Uterus (tissue), 4 donors: Measurements from ENCODE around the gene SPECC1. TPM values are rescaled to one million over a fixed set of nuclear protein-coding genes. Genes with fewer than 3 reads are reported as not detected.

Experiments used
- DNase-seq, 2 donors: peaks; one replicate each; pipeline ENCODE4 v3.0.0-alpha.2; 2019 to 2020
- H3K27ac ChIP-seq, 2 donors: fragments of 200-600 bp; sonication (generic); 1 replicate in 1 of 2; 2 replicates in 1 of 2; pipeline ENCODE4 v1.5.1; 2016 to 2018
- H3K27me3 ChIP-seq, 2 donors: fragments of 200-600 bp; sonication (generic); one replicate each; pipeline ENCODE4 v1.5.1; 2018 to 2019; ENCODE audit warnings: control low read depth in 1 of 2
- H3K36me3 ChIP-seq, 2 donors: fragments of 200-600 bp; sonication (generic); one replicate each; pipeline ENCODE4 v1.5.1; 2019; ENCODE audit warnings: control low read depth in 1 of 2
- H3K4me1 ChIP-seq, 2 donors: fragments of 200-600 bp; sonication (generic); one replicate each; pipeline ENCODE4 v1.5.1; 2018 to 2019; ENCODE audit warnings: control low read depth in 1 of 2
- H3K4me3 ChIP-seq, 2 donors: fragments of 200-600 bp; sonication (generic); 1 replicate in 1 of 2; 2 replicates in 1 of 2; pipeline ENCODE4 v1.5.1; 2018 to 2019; ENCODE audit warnings: mild to moderate bottlenecking in 1 of 2
- H3K9me3 ChIP-seq, 2 donors: fragments of 200-600 bp; sonication (generic); one replicate each; pipeline ENCODE4 v1.5.1; 2019; ENCODE audit warnings: control low read depth in 1 of 2
- POLR2A ChIP-seq, 2 donors: fragments of 450-650 bp; IDR thresholded peaks; one replicate each; pipeline ENCODE4 v1.6.1; 2016; ENCODE audit warnings: antibody characterized with exemption in 2 of 2, mild to moderate bottlenecking in 1 of 2, moderate library complexity in 1 of 2
- intact Hi-C: fragments of 100-400 bp; cut with DNase I; formaldehyde crosslinking; loops from one replicate; pipeline ENCODE4 v1.15.1; 2023; ENCODE audit warnings: low total_unique reads
- total RNA-seq, 4 donors: library from RNA; depleted of rRNA in 3 of 4; stranded (reverse); fragments of >200 nt in 3 of 4; gene quantifications; one replicate each; pipeline versions ENCODE4 v1.1.0 to v1.2.4, GENCODE V29; 2014 to 2023
- TF ChIP-seq, protein P1 (sequence below), 4 experiments: fragments of 200-600 bp in 2 of 4; fragments of 450-650 bp in 2 of 4; sonication (generic) in 2 of 4; IDR thresholded peaks; one replicate each; pipeline ENCODE4 v1.5.1; 2016 to 2019; ENCODE audit warnings: antibody characterized with exemption in 4 of 4, mild to moderate bottlenecking in 2 of 4, moderate library complexity in 1 of 4
- donor health status: DM: yes; HTN: yes; CAD: no.

Gene SPECC1
- total RNA-seq, 4 donors from 2014 or later = 22.6 to 63.0 (median 44.0) TPM

DNA sequence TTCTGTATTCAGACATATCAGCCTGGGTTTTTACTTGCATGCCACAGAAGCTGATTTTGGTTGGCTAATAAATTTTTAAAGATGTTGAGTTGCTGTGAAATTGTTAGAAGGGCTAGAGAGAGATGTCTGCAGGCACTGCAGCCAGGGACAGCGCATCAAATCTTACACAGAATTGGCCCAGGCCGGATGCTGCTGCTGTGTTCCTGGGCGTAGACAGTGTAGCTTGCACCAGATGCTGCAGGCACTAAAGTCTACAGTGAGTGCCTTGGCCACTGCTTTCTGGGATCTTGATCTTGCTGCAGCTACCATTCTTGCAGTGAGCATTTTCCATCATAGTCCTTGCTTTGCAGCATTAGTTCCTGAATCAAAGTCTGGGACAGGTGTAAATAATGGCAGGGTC lies 169.9 kb downstream of the SPECC1 start:
- DNase-seq = no peak
- intact Hi-C loops = no loop called here
- H3K27me3 ChIP-seq = no peaks in the 10 kb centered on the region
- H3K4me3 ChIP-seq = no peak overlapping the region
- no peaks in the 10 kb centered on the region for H3K4me1 ChIP-seq
- no peak for TF ChIP-seq POLR2A (IDR thresholded peaks at IDR 0.05)
- TF ChIP-seq, protein P1, sequence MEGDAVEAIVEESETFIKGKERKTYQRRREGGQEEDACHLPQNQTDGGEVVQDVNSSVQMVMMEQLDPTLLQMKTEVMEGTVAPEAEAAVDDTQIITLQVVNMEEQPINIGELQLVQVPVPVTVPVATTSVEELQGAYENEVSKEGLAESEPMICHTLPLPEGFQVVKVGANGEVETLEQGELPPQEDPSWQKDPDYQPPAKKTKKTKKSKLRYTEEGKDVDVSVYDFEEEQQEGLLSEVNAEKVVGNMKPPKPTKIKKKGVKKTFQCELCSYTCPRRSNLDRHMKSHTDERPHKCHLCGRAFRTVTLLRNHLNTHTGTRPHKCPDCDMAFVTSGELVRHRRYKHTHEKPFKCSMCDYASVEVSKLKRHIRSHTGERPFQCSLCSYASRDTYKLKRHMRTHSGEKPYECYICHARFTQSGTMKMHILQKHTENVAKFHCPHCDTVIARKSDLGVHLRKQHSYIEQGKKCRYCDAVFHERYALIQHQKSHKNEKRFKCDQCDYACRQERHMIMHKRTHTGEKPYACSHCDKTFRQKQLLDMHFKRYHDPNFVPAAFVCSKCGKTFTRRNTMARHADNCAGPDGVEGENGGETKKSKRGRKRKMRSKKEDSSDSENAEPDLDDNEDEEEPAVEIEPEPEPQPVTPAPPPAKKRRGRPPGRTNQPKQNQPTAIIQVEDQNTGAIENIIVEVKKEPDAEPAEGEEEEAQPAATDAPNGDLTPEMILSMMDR (IDR thresholded peaks at IDR 0.05) = no peak
- H3K9me3 ChIP-seq = no peaks in the 10 kb centered on the region
- H3K27ac ChIP-seq = no peak overlapping the region
- no peaks in the 10 kb centered on the region for H3K36me3 ChIP-seq

DNA sequence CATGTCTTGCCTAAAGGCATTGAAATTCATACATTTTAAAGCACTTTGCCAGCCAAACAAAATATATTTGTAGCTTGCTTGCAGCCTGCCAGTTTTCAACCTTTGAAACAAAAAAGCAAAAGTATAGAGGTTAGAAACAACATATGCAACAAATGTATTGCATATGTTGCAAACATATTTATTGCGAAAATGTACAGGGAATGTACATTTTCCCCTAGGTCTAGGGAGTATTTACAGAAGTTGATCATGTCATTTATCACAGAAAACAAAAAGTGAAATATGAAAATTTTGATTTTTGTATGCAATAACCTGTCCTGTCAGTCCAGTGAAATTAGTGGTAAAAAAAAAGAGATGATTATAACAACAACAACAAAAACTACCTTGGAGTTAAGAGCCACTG lies 171.5 kb downstream of the SPECC1 start:
- Histone ChIP-seq H3K4me1 (no peaks in the 10 kb centered on the region), H3K4me3 (no peak overlapping the region), H3K36me3 (no peaks in the 10 kb centered on the region), H3K27ac (no peak overlapping the region), H3K27me3 (no peaks in the 10 kb centered on the region), H3K9me3 (no peaks in the 10 kb centered on the region)
- DNase-seq = no peak
- intact Hi-C loops = no loop called here
- no peak for TF ChIP-seq POLR2A (IDR thresholded peaks at IDR 0.05)
- TF ChIP-seq, protein P1 (IDR thresholded peaks at IDR 0.05) = no peak

DNA sequence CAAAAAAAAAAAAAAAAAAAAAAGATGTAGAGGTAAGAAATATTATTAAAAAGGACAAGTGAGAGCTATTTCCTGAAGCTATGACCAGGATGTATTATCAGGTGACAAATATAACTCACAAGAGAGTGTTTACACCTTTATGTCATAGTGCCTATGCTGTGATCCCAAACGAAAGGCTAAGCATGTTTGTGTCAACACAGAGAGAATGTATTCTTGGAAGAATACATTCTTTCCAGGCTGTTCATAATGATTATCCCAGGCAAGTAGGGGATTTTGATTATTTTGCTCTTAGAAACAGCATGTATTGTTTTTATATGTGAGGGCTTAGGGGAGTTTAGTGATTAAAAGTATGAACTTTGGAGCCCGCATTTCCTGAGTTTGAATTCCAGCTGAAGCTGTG lies 175.0 kb downstream of the SPECC1 start:
- intact Hi-C loops = no loop called here
- H3K27ac ChIP-seq = no peak overlapping the region
- H3K4me3 ChIP-seq = no peak overlapping the region

DNA sequence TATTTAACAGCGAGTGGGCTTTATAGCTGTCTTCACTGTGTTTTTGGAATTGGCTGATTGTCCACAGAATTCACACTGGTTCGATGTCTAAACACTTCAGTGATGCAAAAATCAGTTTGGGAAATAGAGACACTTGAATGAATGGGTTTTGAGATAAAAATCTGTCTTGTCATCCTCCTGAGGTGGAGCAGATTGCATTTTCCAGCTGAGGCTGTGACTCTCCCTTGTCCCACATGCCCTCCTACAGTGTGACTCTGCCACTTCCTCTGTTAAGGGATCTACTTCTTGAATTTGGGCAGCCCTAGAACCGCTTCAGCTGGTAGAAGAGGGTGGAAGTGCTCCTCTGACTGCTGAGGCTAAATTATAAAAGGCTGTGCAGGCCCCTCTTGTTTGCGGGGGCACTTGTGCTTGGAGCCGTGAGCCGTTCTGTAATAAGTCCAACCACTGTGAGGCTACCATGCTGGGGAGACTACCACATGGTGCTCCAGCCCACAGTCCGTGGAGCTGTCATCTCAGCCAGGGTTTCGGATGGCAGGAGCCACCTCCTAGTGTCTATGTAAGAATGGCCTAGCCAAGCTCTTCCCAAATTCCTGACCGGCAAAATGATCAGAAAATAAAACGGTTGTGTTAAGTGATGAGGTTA lies 175.9 kb downstream of the SPECC1 start:
- no peak overlapping the region for H3K4me3 ChIP-seq
- DNase-seq = no peak
- no peaks in the 10 kb centered on the region for H3K4me1 ChIP-seq
- no peaks in the 10 kb centered on the region for H3K27me3 ChIP-seq
- no peaks in the 10 kb centered on the region for H3K9me3 ChIP-seq
- TF ChIP-seq, protein P1 (IDR thresholded peaks at IDR 0.05) = no peak
- no peak for TF ChIP-seq POLR2A (IDR thresholded peaks at IDR 0.05)
- H3K36me3 ChIP-seq = no peaks in the 10 kb centered on the region
- no peak overlapping the region for H3K27ac ChIP-seq
- intact Hi-C loops = no loop called here

More for the DNA sequence above, 175.0 kb downstream of the SPECC1 start:
- Histone ChIP-seq H3K36me3 (no peaks in the 10 kb centered on the region), H3K27me3 (no peaks in the 10 kb centered on the region), H3K9me3 (no peaks in the 10 kb centered on the region), H3K4me1 (no peaks in the 10 kb centered on the region)
- TF ChIP-seq, protein P1 (IDR thresholded peaks at IDR 0.05) = no peak
- TF ChIP-seq POLR2A (IDR thresholded peaks at IDR 0.05) = no peak
- no peak for DNase-seq

DNA sequence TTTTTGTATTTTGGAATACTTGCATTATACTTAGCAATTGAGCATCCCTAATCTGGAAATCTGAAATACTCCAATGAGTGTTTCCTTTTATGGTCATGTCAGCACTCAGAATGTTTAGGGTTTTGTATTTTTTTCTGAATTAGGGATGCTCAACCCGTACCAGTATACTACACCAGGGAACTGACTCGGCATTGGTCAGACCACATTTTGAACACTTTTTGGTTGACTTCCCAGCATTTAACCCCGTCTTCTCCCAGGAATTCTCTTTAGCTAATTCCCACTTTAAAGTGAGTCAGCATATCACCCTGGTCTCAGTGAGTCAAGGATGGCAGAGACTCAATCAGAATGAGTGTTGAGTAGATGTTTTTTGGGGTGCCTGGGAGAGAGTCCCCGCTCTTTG lies 177.9 kb downstream of the SPECC1 start:
- Histone ChIP-seq H3K4me1 (peaks cover 0 to 5% of the 10 kb centered on the region in 2 donors), H3K9me3 (no peaks in the 10 kb centered on the region), H3K36me3 (no peaks in the 10 kb centered on the region), H3K27ac (no peak overlapping the region), H3K27me3 (no peaks in the 10 kb centered on the region), H3K4me3 (no peak overlapping the region)
- DNase-seq = no peak
- TF ChIP-seq, protein P1 (IDR thresholded peaks at IDR 0.05) = no peak
- no peak for TF ChIP-seq POLR2A (IDR thresholded peaks at IDR 0.05)
- intact Hi-C loops = no loop called here
